Measurements from ENCODE around the gene PRPH2. TPM values are rescaled to one million over a fixed set of nuclear protein-coding genes. Genes with fewer than 3 reads are reported as not detected.

PRPH2 gene
- polyA plus RNA-seq, 3 donors, result 0.05 TPM; not detected in 2

- intact Hi-C loops (cut with micrococcal nuclease), result no loop called here
- H3K9me3 ChIP-seq (replicated peaks in 1 of 2; ENCODE audit: control insufficient read depth in 1 of 2, insufficient read depth in 1 of 2, low read length in 2 of 2), result no peaks in the 10 kb centered on the region
- Mint-ChIP-seq H3K9me3 (no peaks in the 10 kb centered on the region), H3K36me3 (peaks cover 13 to 39% of the 10 kb centered on the region in 2 donors), H3K27me3 (ENCODE audit: low read depth in 3 of 3) (peaks cover 10 to 14% (median 10%) of the 10 kb centered on the region in 3 donors), H3K27ac (peak overlapping the region in 4 of 7 donors; percentile 15 to 52 (median 38)), H3K4me3 (no peak overlapping the region), H3K4me1 (peaks cover 38% of the 10 kb centered on the region)
- WGBS (ENCODE audit: insufficient coverage), result 100% methylated on average over 2 of the region's 2 CpGs
- peaks cover 0 to 5% of the 10 kb centered on the region in 2 donors for H3K27me3 ChIP-seq (ENCODE audit: control insufficient read depth in 2 of 2, insufficient read depth in 2 of 2, low read length in 2 of 2)
- no peaks in the 10 kb centered on the region for H3K79me2 ChIP-seq (ENCODE audit: insufficient read depth, low read length)
- no peak overlapping the region for H3K4me2 ChIP-seq (replicated peaks; ENCODE audit: extremely low read depth, low read length, poor library complexity, severe bottlenecking)
- no peaks in the 10 kb centered on the region for H4K20me1 ChIP-seq (ENCODE audit: insufficient read depth, low read length)
- no peak for DNase-seq
- H2AFZ ChIP-seq (ENCODE audit: insufficient read depth, low read depth, low read length, poor library complexity, severe bottlenecking), result no peak overlapping the region
- H3K9ac ChIP-seq (ENCODE audit: insufficient read depth, low read length, poor library complexity, severe bottlenecking), result no peak overlapping the region
- H3K4me1 ChIP-seq (ENCODE audit: control insufficient read depth in 1 of 2, insufficient read depth in 2 of 2, low read length in 2 of 2), result peaks cover 20 to 23% of the 10 kb centered on the region in 2 donors
- TF ChIP-seq CTCF (IDR thresholded peaks at IDR 0.05), result no peak
- peaks cover 0 to 12% of the 10 kb centered on the region in 2 donors for H3K36me3 ChIP-seq (replicated peaks in 1 of 2; ENCODE audit: control insufficient read depth in 1 of 2, insufficient read depth in 2 of 2, low read length in 2 of 2)
- H3K4me3 ChIP-seq (replicated peaks in 1 of 3; ENCODE audit: low read depth in 2 of 3, low read length in 3 of 3), result no peak overlapping the region
- no peak overlapping the region for H3K27ac ChIP-seq (ENCODE audit: low read depth in 1 of 2, low read length in 2 of 2)
Observed at GRCh38 chr6:42769836-42770235, 47.4 kb upstream of the PRPH2 start.

GRCh38 chr6:42769051-42769450, 46.7 kb upstream of the PRPH2 start:
- Mint-ChIP-seq H3K27me3 (ENCODE audit: low read depth in 3 of 3) (peaks cover 10 to 14% (median 10%) of the 10 kb centered on the region in 3 donors), H3K4me1 (peaks cover 31% of the 10 kb centered on the region), H3K4me3 (no peak overlapping the region), H3K27ac (no peak overlapping the region), H3K36me3 (peaks cover 16 to 39% of the 10 kb centered on the region in 2 donors), H3K9me3 (no peaks in the 10 kb centered on the region)
- Histone ChIP-seq H3K4me3 (replicated peaks in 1 of 3; ENCODE audit: low read depth in 2 of 3, low read length in 3 of 3) (no peak overlapping the region), H3K36me3 (replicated peaks in 1 of 2; ENCODE audit: control insufficient read depth in 1 of 2, insufficient read depth in 2 of 2, low read length in 2 of 2) (peaks cover 0 to 12% of the 10 kb centered on the region in 2 donors), H3K9ac (ENCODE audit: insufficient read depth, low read length, poor library complexity, severe bottlenecking) (no peak overlapping the region), H2AFZ (ENCODE audit: insufficient read depth, low read depth, low read length, poor library complexity, severe bottlenecking) (no peak overlapping the region), H3K27ac (ENCODE audit: low read depth in 1 of 2, low read length in 2 of 2) (no peak overlapping the region), H3K79me2 (ENCODE audit: insufficient read depth, low read length) (no peaks in the 10 kb centered on the region), H3K4me2 (replicated peaks; ENCODE audit: extremely low read depth, low read length, poor library complexity, severe bottlenecking) (no peak overlapping the region), H3K4me1 (ENCODE audit: control insufficient read depth in 1 of 2, insufficient read depth in 2 of 2, low read length in 2 of 2) (peaks cover 14 to 15% of the 10 kb centered on the region in 2 donors), H3K27me3 (ENCODE audit: control insufficient read depth in 2 of 2, insufficient read depth in 2 of 2, low read length in 2 of 2) (peaks cover 0 to 5% of the 10 kb centered on the region in 2 donors), H4K20me1 (ENCODE audit: insufficient read depth, low read length) (no peaks in the 10 kb centered on the region), H3K9me3 (replicated peaks in 1 of 2; ENCODE audit: control insufficient read depth in 1 of 2, insufficient read depth in 1 of 2, low read length in 2 of 2) (no peaks in the 10 kb centered on the region)
- no peak for TF ChIP-seq CTCF (IDR thresholded peaks at IDR 0.05)
- intact Hi-C loops (cut with micrococcal nuclease), result no loop called here
- no peak for DNase-seq
- 100% methylated on average over 2 of the region's 4 CpGs for WGBS (ENCODE audit: insufficient coverage)
